Measurements from ENCODE around the gene ATXN7L1. TPM values are rescaled to one million over a fixed set of nuclear protein-coding genes. Genes with fewer than 3 reads are reported as not detected.

The ATXN7L1 gene
- total and polyA plus RNA-seq, 7 donors: 5.4 to 20.5 (median 12.8) TPM

- Histone ChIP-seq H3K4me1 (peaks cover 0 to 36% (median 22%) of the 10 kb centered on the region in 4 donors), H3K4me3 (no peak overlapping the region), H3K36me3 (no peaks in the 10 kb centered on the region), H3K9me3 (no peaks in the 10 kb centered on the region), H3K27me3 (no peaks in the 10 kb centered on the region), H3K27ac (peak overlapping the region in 3 of 4 donors; percentile 13 to 66 (median 59))
- WGBS, 2 donors: 90 to 95% methylated on average over 2 of the region's 2 CpGs
- TF ChIP-seq EP300 (IDR thresholded peaks at IDR 0.05): no peak
- no peak for TF ChIP-seq POLR2A (IDR thresholded peaks at IDR 0.05)
- TF ChIP-seq POLR2AphosphoS5 (IDR thresholded peaks at IDR 0.05): no peak
- TF ChIP-seq CTCF (IDR thresholded peaks at IDR 0.05): no peak
- intact Hi-C loops (cut with DNase I): no loop called here
- no peak for DNase-seq
These were observed 203.6 kb downstream of the ATXN7L1 start for GRCh38 chr7:105672801-105673200.

- 95 to 99% methylated on average over 1 of the region's 1 CpG for WGBS, 2 donors
- no peak overlapping the region for H3K4me3 ChIP-seq
- intact Hi-C loops (cut with DNase I): no loop called here
These were observed 210.1 kb downstream of the ATXN7L1 start for GRCh38 chr7:105666324-105666723.

GRCh38 chr7:105665684-105666083, 210.7 kb downstream of the ATXN7L1 start:
- intact Hi-C loops (cut with DNase I): no loop called here
- no peak overlapping the region for H3K4me3 ChIP-seq
- no peaks in the 10 kb centered on the region for H3K9me3 ChIP-seq
- H3K36me3 ChIP-seq: peaks cover 0 to 37% (median 5%) of the 10 kb centered on the region in 4 donors
- H3K27ac ChIP-seq: no peak overlapping the region
- DNase-seq: no peak
- 94% methylated on average over 7 of the region's 7 CpGs for WGBS, 2 donors
- no peaks in the 10 kb centered on the region for H3K27me3 ChIP-seq
- no peak for TF ChIP-seq POLR2A (IDR thresholded peaks at IDR 0.05)
- no peak for TF ChIP-seq POLR2AphosphoS5 (IDR thresholded peaks at IDR 0.05)
- no peak for TF ChIP-seq EP300 (IDR thresholded peaks at IDR 0.05)
- no peak for TF ChIP-seq CTCF (IDR thresholded peaks at IDR 0.05)
- peaks cover 0 to 5% (median 2%) of the 10 kb centered on the region in 4 donors for H3K4me1 ChIP-seq

More at GRCh38 chr7:105666324-105666723, 210.1 kb downstream of the ATXN7L1 start:
- no peaks in the 10 kb centered on the region for H3K9me3 ChIP-seq
- H3K27me3 ChIP-seq: no peaks in the 10 kb centered on the region
- TF ChIP-seq POLR2AphosphoS5 (IDR thresholded peaks at IDR 0.05): no peak
- no peak for TF ChIP-seq CTCF (IDR thresholded peaks at IDR 0.05)
- TF ChIP-seq POLR2A (IDR thresholded peaks at IDR 0.05): no peak
- DNase-seq: no peak
- peaks cover 0 to 30% (median 5%) of the 10 kb centered on the region in 4 donors for H3K36me3 ChIP-seq
- H3K27ac ChIP-seq: no peak overlapping the region
- H3K4me1 ChIP-seq: peaks cover 0 to 5% (median 2%) of the 10 kb centered on the region in 4 donors

- Histone ChIP-seq H3K27ac (no peak overlapping the region), H3K4me1 (peaks cover 0 to 5% (median 2%) of the 10 kb centered on the region in 4 donors), H3K27me3 (no peaks in the 10 kb centered on the region), H3K4me3 (no peak overlapping the region), H3K36me3 (peaks cover 0 to 38% (median 5%) of the 10 kb centered on the region in 4 donors), H3K9me3 (no peaks in the 10 kb centered on the region)
- 73 to 83% methylated on average over 8 of the region's 8 CpGs for WGBS, 2 donors
- TF ChIP-seq POLR2AphosphoS5 (IDR thresholded peaks at IDR 0.05) (no peak), CTCF (IDR thresholded peaks at IDR 0.05) (no peak), EP300 (IDR thresholded peaks at IDR 0.05) (no peak), POLR2A (IDR thresholded peaks at IDR 0.05) (no peak)
- no peak for DNase-seq
- intact Hi-C loops (cut with DNase I): no loop called here
These were observed 211.4 kb downstream of the ATXN7L1 start for GRCh38 chr7:105664816-105665525.
